Right atrium auricular region (tissue), 2 donors: ENCODE data around the gene BNC2. TPM values are rescaled to one million over a fixed set of nuclear protein-coding genes. Genes with fewer than 3 reads are reported as not detected.

Experiments used
- DNase-seq: peaks from one replicate; pipeline ENCODE4 v3.0.0-alpha.2; 2019; ENCODE audit warnings: low spot score
- H3K27ac ChIP-seq, 2 donors: fragments of 200-600 bp; sonication (generic); 1 replicate in 1 of 2; 2 replicates in 1 of 2; pipeline ENCODE4 v1.5.1; 2016 to 2019
- H3K27me3 ChIP-seq, 2 donors: fragments of 200-600 bp; sonication (generic); one replicate each; pipeline versions ENCODE4 v1.5.1 to v1.6.0; 2017 to 2019
- H3K36me3 ChIP-seq: fragments of 200-600 bp; sonication (generic); one replicate; pipeline ENCODE4 v1.5.1; 2016
- H3K4me1 ChIP-seq, 2 donors: fragments of 200-600 bp; sonication (generic); one replicate each; pipeline versions ENCODE4 v1.5.1 to v1.6.0; 2017 to 2019
- H3K4me3 ChIP-seq, 2 donors: fragments of 200-600 bp; sonication (generic); 1 replicate in 1 of 2; 2 replicates in 1 of 2; pipeline ENCODE4 v1.5.1; 2017 to 2019; ENCODE audit warnings: mild to moderate bottlenecking in 1 of 2, moderate library complexity in 1 of 2
- H3K9me3 ChIP-seq, 2 donors: fragments of 200-600 bp; sonication (generic); one replicate each; pipeline ENCODE4 v1.5.1; 2019
- total RNA-seq, 2 donors: library from RNA; depleted of rRNA; stranded (reverse); fragments of >200 nt; gene quantifications; one replicate each; pipeline ENCODE4 v1.1.0, GENCODE V29; 2016
- TF ChIP-seq, protein P1 (sequence below), 2 donors: fragments of 200-600 bp; sonication (generic); IDR thresholded peaks; one replicate each; pipeline ENCODE4 v1.5.1; 2019; ENCODE audit warnings: antibody characterized with exemption in 2 of 2

The BNC2 gene
- total RNA-seq, 2 donors from 2014 or later, result 68.3 to 77.6 TPM

DNA sequence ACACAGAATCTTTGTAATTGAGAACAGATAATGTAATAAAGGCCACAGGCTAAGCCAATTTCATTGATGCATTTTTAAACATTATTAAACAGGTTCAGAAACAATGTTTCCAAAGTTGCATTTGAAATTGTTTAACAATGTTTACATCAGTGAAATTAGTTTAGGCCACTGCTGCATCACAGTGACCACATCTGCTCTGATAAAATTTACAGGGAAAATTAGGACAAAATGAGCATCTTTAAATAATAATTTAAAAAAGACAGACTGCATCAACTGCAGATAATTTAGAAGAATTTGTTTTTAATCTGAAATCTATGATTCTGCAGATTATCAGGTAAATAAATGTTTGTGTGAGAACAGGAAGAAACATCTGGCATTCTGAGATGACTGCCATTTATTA lies 420.4 kb downstream of the BNC2 start:
- no peak overlapping the region for H3K27ac ChIP-seq
- no peaks in the 10 kb centered on the region for H3K9me3 ChIP-seq
- no peak overlapping the region for H3K4me3 ChIP-seq
- no peaks in the 10 kb centered on the region for H3K27me3 ChIP-seq
- TF ChIP-seq, protein P1, sequence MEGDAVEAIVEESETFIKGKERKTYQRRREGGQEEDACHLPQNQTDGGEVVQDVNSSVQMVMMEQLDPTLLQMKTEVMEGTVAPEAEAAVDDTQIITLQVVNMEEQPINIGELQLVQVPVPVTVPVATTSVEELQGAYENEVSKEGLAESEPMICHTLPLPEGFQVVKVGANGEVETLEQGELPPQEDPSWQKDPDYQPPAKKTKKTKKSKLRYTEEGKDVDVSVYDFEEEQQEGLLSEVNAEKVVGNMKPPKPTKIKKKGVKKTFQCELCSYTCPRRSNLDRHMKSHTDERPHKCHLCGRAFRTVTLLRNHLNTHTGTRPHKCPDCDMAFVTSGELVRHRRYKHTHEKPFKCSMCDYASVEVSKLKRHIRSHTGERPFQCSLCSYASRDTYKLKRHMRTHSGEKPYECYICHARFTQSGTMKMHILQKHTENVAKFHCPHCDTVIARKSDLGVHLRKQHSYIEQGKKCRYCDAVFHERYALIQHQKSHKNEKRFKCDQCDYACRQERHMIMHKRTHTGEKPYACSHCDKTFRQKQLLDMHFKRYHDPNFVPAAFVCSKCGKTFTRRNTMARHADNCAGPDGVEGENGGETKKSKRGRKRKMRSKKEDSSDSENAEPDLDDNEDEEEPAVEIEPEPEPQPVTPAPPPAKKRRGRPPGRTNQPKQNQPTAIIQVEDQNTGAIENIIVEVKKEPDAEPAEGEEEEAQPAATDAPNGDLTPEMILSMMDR (IDR thresholded peaks at IDR 0.05), result no peak
- H3K36me3 ChIP-seq, result no peaks in the 10 kb centered on the region
- no peaks in the 10 kb centered on the region for H3K4me1 ChIP-seq
- no peak for DNase-seq

- DNase-seq, result no peak
Observed at GRCh38 chr9:16449076-16449730, 421.3 kb downstream of the BNC2 start.

GRCh38 chr9:16447946-16448345 lies 422.5 kb downstream of the BNC2 start:
- no peak for DNase-seq
- Histone ChIP-seq H3K27me3 (no peaks in the 10 kb centered on the region), H3K4me3 (no peak overlapping the region), H3K27ac (no peak overlapping the region), H3K9me3 (no peaks in the 10 kb centered on the region), H3K4me1 (no peaks in the 10 kb centered on the region), H3K36me3 (no peaks in the 10 kb centered on the region)
- TF ChIP-seq, protein P1 (IDR thresholded peaks at IDR 0.05), result no peak

More at GRCh38 chr9:16449076-16449730, 421.3 kb downstream of the BNC2 start:
- Histone ChIP-seq H3K4me3 (no peak overlapping the region), H3K27ac (no peak overlapping the region), H3K36me3 (no peaks in the 10 kb centered on the region), H3K9me3 (no peaks in the 10 kb centered on the region), H3K4me1 (no peaks in the 10 kb centered on the region), H3K27me3 (no peaks in the 10 kb centered on the region)
- TF ChIP-seq, protein P1 (IDR thresholded peaks at IDR 0.05), result no peak

DNA sequence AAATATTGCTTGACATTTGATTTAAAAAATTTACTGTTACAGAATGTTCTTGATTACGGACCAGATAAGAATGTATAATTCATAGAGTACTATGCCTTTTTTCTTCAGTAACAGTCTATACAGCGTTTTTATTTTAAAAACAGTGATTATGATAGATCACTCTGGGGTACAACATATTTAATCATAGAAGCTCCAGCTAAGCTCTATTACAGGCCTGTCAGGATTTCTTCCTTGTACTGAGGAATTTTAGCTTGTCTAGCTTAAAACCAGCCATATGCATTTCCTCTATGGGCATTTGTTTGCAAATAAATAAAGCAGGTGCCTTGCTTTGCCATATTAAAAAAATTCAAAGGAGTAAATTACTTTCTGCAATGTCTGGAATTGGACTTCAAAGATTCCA lies 423.8 kb downstream of the BNC2 start:
- no peak for DNase-seq
- Histone ChIP-seq H3K4me1 (no peaks in the 10 kb centered on the region), H3K27me3 (no peaks in the 10 kb centered on the region), H3K9me3 (no peaks in the 10 kb centered on the region), H3K27ac (no peak overlapping the region), H3K36me3 (no peaks in the 10 kb centered on the region), H3K4me3 (no peak overlapping the region)
- TF ChIP-seq, protein P1 (IDR thresholded peaks at IDR 0.05), result no peak

- TF ChIP-seq, protein P1 (IDR thresholded peaks at IDR 0.05), result no peak
- DNase-seq, result no peak
- Histone ChIP-seq H3K4me3 (no peak overlapping the region), H3K9me3 (no peaks in the 10 kb centered on the region), H3K27ac (no peak overlapping the region), H3K27me3 (no peaks in the 10 kb centered on the region), H3K36me3 (no peaks in the 10 kb centered on the region), H3K4me1 (no peaks in the 10 kb centered on the region)
Observed at GRCh38 chr9:16445141-16445920, 425.1 kb downstream of the BNC2 start.
